OCI-LY7 (cell line): ENCODE measurements around the gene SCYGR6. TPM values are rescaled to one million over a fixed set of nuclear protein-coding genes. Genes with fewer than 3 reads are reported as not detected.
"Not testable (repeated sequence)": the region's sequence is repeated elsewhere in the genome, so short reads cannot be mapped to it uniquely, and the experiment has no call there.

Experiments
- BruUV-seq: library from RNA; stranded (reverse); fragments of 400-500 nt; replicated peaks from 2 replicates; lab custom pipeline; 2021; lab: Mats Ljungman, UMichigan
- CTCF ChIA-PET: fragments of 300-600 bp; sonication (Branson Sonifier 250); formaldehyde crosslinking; loops from one replicate; lab custom pipeline; 2022; ENCODE audit warnings: antibody characterized with exemption; ENCODE audit not compliant: unreplicated experiment; lab: Charles Lee
- POLR2A ChIA-PET: fragments of 300-600 bp; sonication (Branson Sonifier 250); formaldehyde crosslinking; loops from one replicate; lab custom pipeline; 2022; ENCODE audit warnings: antibody characterized with exemption; lab: Charles Lee
- DNase-seq: peaks from one replicate; pipeline ENCODE4 v3.0.0-alpha.2; 2015; ENCODE audit warnings: low spot score
- H2AFZ ChIP-seq: fragments of 200-600 bp; sonication (generic), shearing (Covaris generic); 2 replicates; pipeline ENCODE4 v1.6.1; 2014; ENCODE audit warnings: mild to moderate bottlenecking, antibody characterized with exemption, low read length, moderate library complexity
- H3K27ac ChIP-seq: fragments of 200-600 bp; sonication (generic); 2 replicates; pipeline ENCODE4 v1.5.1; 2014; ENCODE audit warnings: mixed run types, low read depth, mild to moderate bottlenecking, moderate library complexity, low read length, inconsistent platforms; ENCODE audit not compliant: poor library complexity, severe bottlenecking
- H3K36me3 ChIP-seq: fragments of 200-600 bp; sonication (generic); 2 replicates; pipeline ENCODE4 v1.6.1; 2014; ENCODE audit warnings: mild to moderate bottlenecking, antibody characterized with exemption, low read length, moderate library complexity, mixed read lengths; ENCODE audit not compliant: insufficient read depth
- H3K4me1 ChIP-seq: fragments of 200-600 bp; sonication (generic); 2 replicates; pipeline ENCODE4 v1.5.1; 2014; ENCODE audit warnings: mild to moderate bottlenecking, low read length; ENCODE audit not compliant: insufficient read depth, poor library complexity, severe bottlenecking
- H3K4me2 ChIP-seq: fragments of 200-600 bp; sonication (generic); 2 replicates; pipeline ENCODE4 v1.6.1; 2014; ENCODE audit warnings: mild to moderate bottlenecking, low read length
- H3K4me3 ChIP-seq: fragments of 200-600 bp; sonication (generic); 2 replicates; pipeline ENCODE4 v1.5.1; 2014; ENCODE audit warnings: mild to moderate bottlenecking, low read depth, low read length; ENCODE audit not compliant: poor library complexity, severe bottlenecking
- H3K79me2 ChIP-seq: fragments of 200-600 bp; sonication (generic); 2 replicates; pipeline ENCODE4 v1.6.1; 2016; ENCODE audit warnings: low read depth, mild to moderate bottlenecking, low read length, moderate library complexity, mixed read lengths; ENCODE audit not compliant: insufficient read depth
- H3K9me2 ChIP-seq: fragments of 200-600 bp; sonication (generic); 2 replicates; pipeline ENCODE4 v1.6.1; 2016; ENCODE audit warnings: mild to moderate bottlenecking, low read length, mixed read lengths; ENCODE audit not compliant: insufficient read depth
- H3K9me3 ChIP-seq: fragments of 200-600 bp; sonication (generic); 2 replicates; pipeline ENCODE4 v1.6.1; 2014; ENCODE audit warnings: mild to moderate bottlenecking, mixed run types, low read length, mixed read lengths
- H4K20me1 ChIP-seq: fragments of 200-600 bp; sonication (generic); 2 replicates; pipeline ENCODE4 v1.6.1; 2014; ENCODE audit warnings: mild to moderate bottlenecking, antibody characterized with exemption, low read length, moderate library complexity, mixed read lengths; ENCODE audit not compliant: insufficient read depth
- CTCF ChIP-seq: fragments of 200-600 bp; sonication (generic); conservative IDR thresholded peaks from 2 replicates; pipeline ENCODE4 v1.5.1; 2014; ENCODE audit warnings: mild to moderate bottlenecking, antibody characterized with exemption, low read length, moderate library complexity, mixed read lengths
- EZH2phosphoT487 ChIP-seq: fragments of 200-600 bp; sonication (generic); IDR thresholded peaks from 2 replicates; pipeline ENCODE4 v1.6.1; 2018; ENCODE audit warnings: low read depth, borderline replicate concordance, mild to moderate bottlenecking, mixed run types, antibody characterized with exemption, low read length, moderate library complexity, mixed read lengths
- intact Hi-C: fragments of 100-400 bp; cut with micrococcal nuclease; formaldehyde crosslinking; loops from one replicate; pipeline ENCODE4 v1.10.0; 2022; ENCODE audit not compliant: unreplicated experiment
- total RNA-seq, 2 experiments: library from RNA; depleted of rRNA in 1 of 2; stranded (reverse); fragments of >200 nt in 1 of 2; shearing (Covaris generic) in 1 of 2; gene quantifications; 2 replicates each; pipeline ENCODE4 v1.2.3, GENCODE V29; 2014 to 2022

SCYGR6 gene
- total RNA-seq, 2 experiments from 2014 or later: not detected

- H3K9me2 ChIP-seq: no peaks in the 10 kb centered on the region
Observed at GRCh38 chr2:227728035-227728434, 3.5 kb upstream of the SCYGR6 start, which contains the start of gene SCYGR7. Gene SCYGR7 (plus strand): TSS chr2:227728335. CDS start chr2:227728335, 0 bp downstream.

GRCh38 chr2:227722821-227723220 lies 1.7 kb downstream of the SCYGR6 start:
- H3K9me3 ChIP-seq, intact Hi-C loops, H2AFZ ChIP-seq, H4K20me1 ChIP-seq, H3K4me1 ChIP-seq, BruUV-seq, H3K9me2 ChIP-seq, CTCF ChIA-PET, H3K36me3 ChIP-seq, H3K27ac ChIP-seq, H3K79me2 ChIP-seq, DNase-seq, H3K4me2 ChIP-seq, H3K4me3 ChIP-seq, POLR2A ChIA-PET: not testable (repeated sequence)

More at GRCh38 chr2:227728035-227728434, 3.5 kb upstream of the SCYGR6 start, which contains the start of gene SCYGR7:
- Histone ChIP-seq H3K4me3 (no peak within 1 kb of the TSS), H3K4me2 (no peak within 1 kb of the TSS), H3K4me1 (no peaks in the 10 kb centered on the region), H3K27ac (no peak within 1 kb of the TSS), H4K20me1 (no peaks in the 10 kb centered on the region), H3K36me3 (no peaks in the 10 kb centered on the region), H2AFZ (no peak within 1 kb of the TSS), H3K79me2 (no peaks in the 10 kb centered on the region), H3K9me3 (no peaks in the 10 kb centered on the region)
- intact Hi-C loops: no loop called here
- TF ChIP-seq EZH2phosphoT487 (no peak), CTCF (no peak)
- BruUV-seq: no TSS peak
- no peak for DNase-seq
- ChIA-PET CTCF (no interaction called here), POLR2A (no interaction called here)

GRCh38 chr2:227720680-227721079 lies 3.9 kb downstream of the SCYGR6 start:
- DNase-seq: no peak
- ChIA-PET CTCF (no interaction called here), POLR2A (no interaction called here)
- no peaks in the 10 kb centered on the region for H3K9me3 ChIP-seq
- no peak overlapping the region for H3K27ac ChIP-seq
- no peaks in the 10 kb centered on the region for H4K20me1 ChIP-seq
- no peaks in the 10 kb centered on the region for H3K4me1 ChIP-seq
- intact Hi-C loops: no loop called here
- H2AFZ ChIP-seq: no peak overlapping the region
- H3K79me2 ChIP-seq: no peaks in the 10 kb centered on the region
- no peak overlapping the region for H3K4me3 ChIP-seq
- no peak overlapping the region for H3K4me2 ChIP-seq
- no peaks in the 10 kb centered on the region for H3K36me3 ChIP-seq
- H3K9me2 ChIP-seq: no peaks in the 10 kb centered on the region
- TF ChIP-seq EZH2phosphoT487 (no peak), CTCF (no peak)
- BruUV-seq: no TSS peak
